HFF-Myc (cell line): ENCODE data around the gene GALNT13.

ENCODE experiments used
- DNase-seq: peaks from one replicate; pipeline ENCODE4 v3.0.0-alpha.2; 2011; ENCODE audit warnings: low read depth; ENCODE audit errors: extremely low read depth
- H3K4me3 ChIP-seq: replicated peaks from 2 replicates; pipeline ENCODE4 v1.5.1; 2011; ENCODE audit warnings: low read depth, mild to moderate bottlenecking, control low read depth, low read length
- TF ChIP-seq, protein P1 (sequence below): IDR thresholded peaks from 2 replicates; pipeline ENCODE4 v1.5.1; 2012; ENCODE audit warnings: mild to moderate bottlenecking, low read depth, low read length, control low read depth; ENCODE audit errors: missing control alignments

The GALNT13 gene

DNA sequence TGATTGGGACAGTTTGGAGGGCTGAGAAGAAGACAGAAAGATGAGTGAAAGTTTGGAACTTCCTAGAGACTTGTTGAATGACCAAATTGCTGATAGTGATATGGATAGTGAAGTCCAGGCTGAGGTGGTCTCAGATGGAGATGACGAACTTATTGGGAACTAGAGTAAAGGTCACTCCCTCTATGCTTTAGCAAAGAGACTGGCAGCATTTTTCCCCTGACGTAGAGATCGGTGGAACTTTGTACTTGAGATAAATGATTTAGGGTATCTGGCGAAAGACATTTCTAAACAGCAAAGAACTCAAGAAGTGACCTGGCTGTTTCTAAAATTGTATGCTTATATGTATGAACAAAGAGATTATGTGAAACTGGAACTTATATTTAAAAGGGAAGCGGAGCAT is 605.6 kb downstream of the GALNT13 start:
- no peak for DNase-seq
- TF ChIP-seq, protein P1, sequence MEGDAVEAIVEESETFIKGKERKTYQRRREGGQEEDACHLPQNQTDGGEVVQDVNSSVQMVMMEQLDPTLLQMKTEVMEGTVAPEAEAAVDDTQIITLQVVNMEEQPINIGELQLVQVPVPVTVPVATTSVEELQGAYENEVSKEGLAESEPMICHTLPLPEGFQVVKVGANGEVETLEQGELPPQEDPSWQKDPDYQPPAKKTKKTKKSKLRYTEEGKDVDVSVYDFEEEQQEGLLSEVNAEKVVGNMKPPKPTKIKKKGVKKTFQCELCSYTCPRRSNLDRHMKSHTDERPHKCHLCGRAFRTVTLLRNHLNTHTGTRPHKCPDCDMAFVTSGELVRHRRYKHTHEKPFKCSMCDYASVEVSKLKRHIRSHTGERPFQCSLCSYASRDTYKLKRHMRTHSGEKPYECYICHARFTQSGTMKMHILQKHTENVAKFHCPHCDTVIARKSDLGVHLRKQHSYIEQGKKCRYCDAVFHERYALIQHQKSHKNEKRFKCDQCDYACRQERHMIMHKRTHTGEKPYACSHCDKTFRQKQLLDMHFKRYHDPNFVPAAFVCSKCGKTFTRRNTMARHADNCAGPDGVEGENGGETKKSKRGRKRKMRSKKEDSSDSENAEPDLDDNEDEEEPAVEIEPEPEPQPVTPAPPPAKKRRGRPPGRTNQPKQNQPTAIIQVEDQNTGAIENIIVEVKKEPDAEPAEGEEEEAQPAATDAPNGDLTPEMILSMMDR, result no peak
- no peak overlapping the region for H3K4me3 ChIP-seq

DNA sequence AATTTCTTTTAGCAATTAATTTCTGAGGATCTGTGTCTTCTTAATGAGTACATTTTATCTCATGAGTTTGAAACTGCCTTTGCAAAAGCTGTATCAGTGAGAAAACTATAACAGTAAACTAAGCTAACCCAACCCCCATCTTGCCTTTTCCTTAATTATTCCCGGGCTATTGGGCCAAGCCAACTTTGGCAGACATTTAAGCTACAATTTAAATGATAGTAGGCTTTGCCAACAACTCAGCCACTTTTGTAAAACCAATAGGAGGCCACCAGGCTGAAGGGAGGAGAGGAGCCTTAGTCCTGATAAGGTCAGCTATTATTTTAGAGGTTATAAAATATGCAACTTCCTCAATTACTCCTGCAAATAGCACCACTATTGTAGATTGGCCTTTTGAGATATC is 608.8 kb downstream of the GALNT13 start:
- TF ChIP-seq, protein P1, result no peak
- no peak overlapping the region for H3K4me3 ChIP-seq
- DNase-seq, result no peak

DNA sequence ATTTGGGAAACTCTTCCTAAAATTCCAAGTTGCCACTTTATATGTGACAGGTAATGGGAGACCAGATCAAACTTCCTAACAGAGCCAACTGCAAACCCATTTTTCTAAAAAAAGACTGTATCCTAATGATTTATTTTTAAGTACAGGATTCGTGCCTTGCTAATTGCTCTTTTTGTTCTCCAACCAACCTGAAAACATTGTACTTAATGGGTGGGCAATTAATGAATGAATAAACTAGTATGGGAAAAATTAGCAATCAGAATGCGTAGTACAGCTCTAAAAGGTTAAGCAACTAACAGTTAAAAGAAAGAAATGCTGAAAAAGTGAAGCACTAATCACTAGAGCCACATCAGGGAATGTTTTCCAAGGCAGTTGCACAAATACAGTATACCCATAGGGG is 609.6 kb downstream of the GALNT13 start:
- no peak overlapping the region for H3K4me3 ChIP-seq
- no peak for DNase-seq
- TF ChIP-seq, protein P1, result no peak

DNA sequence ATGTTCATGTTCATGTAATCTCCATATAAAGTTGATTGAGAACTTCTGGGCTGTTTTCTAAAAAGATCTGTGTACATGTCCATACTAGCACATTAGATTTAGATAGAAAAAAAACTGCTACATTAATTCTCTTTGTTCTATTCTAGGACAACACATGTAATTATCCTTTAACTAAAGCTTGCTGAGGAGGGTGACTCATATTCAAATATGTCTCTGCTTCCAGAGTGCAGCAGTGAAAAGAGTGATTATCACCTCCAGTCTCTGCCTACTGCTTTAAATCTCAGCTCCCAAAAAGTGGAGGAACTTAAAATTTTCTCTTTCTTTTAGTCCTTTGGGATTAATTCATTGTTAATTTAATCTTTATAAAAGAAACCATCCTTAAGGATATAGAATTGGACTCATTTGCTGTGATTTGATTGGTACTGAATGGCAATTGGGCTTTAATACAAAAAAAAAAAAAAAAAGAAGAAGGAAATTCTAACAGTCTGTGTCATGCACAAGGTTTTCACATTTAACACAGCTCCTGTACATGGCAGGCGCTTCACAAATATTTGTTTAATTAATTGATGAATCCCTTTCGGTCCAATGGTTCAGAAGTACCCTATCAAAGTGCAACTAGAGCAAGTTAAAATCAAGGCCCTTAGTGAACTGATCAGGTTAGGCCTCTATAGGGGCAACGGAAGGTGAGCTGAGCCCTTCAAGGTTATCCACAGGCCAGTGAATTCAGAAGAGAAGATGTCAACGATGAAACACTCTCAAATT is 612.8 kb downstream of the GALNT13 start:
- TF ChIP-seq, protein P1, result no peak

DNA sequence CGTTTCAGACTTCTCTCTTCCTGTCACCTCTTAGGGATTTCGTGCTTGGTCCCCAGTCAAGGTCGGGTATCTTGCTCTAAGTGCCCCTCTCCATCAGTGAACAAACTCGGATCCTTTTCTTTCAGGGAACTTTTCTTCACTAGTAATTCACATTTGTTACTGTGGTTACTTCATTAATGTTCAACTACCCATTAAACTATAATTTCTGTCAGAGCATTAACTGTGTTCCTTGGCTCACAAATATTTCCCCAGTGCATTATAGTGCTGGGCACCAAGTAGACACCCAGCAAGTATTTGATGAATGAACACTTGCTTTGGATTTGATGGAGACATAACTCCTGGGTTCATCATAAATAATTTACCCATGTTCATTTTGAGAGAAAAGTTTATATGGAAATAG is 617.1 kb downstream of the GALNT13 start:
- DNase-seq, result no peak
- TF ChIP-seq, protein P1, result no peak

More for the DNA sequence above, 612.8 kb downstream of the GALNT13 start:
- no peak overlapping the region for H3K4me3 ChIP-seq
- DNase-seq, result no peak

DNA sequence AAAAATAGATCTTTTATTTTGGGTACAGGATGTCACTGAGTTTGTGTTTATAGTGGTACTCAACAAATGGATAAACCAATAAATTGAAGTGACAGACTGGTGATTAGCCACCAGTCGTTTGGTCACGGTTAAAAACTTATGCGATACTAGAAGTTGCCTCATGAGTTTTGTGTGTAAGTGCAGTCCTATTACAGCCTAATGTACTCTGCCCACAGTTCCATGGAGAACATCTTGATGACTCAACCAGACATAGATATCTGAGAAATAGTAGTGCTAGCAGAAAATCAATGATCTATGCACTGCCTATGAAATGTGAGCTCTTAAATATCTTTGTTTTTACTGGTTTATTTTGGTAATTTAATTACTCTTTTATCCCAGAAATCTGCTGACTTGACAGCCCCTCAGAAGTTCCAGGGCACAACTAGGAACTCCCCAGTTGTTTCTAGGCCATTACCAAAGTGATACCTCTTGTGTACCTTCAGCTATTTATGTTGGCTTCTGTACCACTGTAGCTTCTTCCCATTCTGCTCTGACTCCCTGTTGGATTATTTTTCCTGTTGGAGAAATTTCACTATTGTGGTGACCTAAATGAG is 617.6 kb downstream of the GALNT13 start:
- no peak for DNase-seq
- no peak overlapping the region for H3K4me3 ChIP-seq
- TF ChIP-seq, protein P1, result no peak

More for the DNA sequence above, 617.1 kb downstream of the GALNT13 start:
- H3K4me3 ChIP-seq, result no peak overlapping the region
